Bladder microvascular endothelial cell (primary cell): ENCODE results near the gene BIRC3. TPM values are rescaled to one million over a fixed set of nuclear protein-coding genes. Genes with fewer than 3 reads are reported as not detected.

Experiments used
- total RNA-seq: library from RNA; depleted of rRNA; stranded (reverse); fragments of >200 nt; gene quantifications from 2 replicates; pipeline ENCODE4 v1.2.3, GENCODE V29; 2014

The BIRC3 gene
- total RNA-seq = 2.6 and 17.7 TPM in 2 replicates

DNA sequence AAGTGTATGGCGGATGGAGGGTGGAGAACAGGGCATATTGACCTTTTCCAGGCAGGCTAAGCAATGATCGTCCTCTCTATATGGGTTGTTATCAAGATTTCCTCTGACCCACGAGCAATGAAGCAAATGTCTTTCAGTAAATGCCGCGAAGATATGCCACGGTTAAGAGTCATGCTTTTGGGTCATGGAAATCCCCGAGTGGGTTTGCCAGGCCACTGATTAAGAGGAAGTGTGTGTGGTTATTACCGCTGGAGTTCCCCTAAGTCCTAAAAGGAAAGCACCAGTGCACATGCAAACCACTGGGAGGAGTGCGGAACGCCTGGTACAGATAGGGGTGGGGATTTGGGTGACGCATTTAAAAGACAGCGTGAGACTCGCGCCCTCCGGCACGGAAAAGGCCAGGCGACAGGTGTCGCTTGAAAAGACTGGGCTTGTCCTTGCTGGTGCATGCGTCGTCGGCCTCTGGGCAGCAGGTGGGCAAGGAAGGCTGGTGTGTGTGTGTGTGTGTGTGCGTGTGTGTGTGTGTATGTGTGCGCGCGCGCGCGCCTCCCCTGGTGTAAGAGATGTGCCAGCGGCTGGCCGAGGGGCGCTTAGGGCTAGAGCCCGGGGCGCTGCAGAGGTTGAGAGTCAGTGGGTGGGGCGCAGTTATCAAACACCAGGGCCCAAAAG, at the start of gene BIRC3:
TSS of gene BIRC3 (plus strand) at position 386 of the 669 bp plus-strand sequence. CDS start 7,026 bp downstream, outside the sequence.

DNA sequence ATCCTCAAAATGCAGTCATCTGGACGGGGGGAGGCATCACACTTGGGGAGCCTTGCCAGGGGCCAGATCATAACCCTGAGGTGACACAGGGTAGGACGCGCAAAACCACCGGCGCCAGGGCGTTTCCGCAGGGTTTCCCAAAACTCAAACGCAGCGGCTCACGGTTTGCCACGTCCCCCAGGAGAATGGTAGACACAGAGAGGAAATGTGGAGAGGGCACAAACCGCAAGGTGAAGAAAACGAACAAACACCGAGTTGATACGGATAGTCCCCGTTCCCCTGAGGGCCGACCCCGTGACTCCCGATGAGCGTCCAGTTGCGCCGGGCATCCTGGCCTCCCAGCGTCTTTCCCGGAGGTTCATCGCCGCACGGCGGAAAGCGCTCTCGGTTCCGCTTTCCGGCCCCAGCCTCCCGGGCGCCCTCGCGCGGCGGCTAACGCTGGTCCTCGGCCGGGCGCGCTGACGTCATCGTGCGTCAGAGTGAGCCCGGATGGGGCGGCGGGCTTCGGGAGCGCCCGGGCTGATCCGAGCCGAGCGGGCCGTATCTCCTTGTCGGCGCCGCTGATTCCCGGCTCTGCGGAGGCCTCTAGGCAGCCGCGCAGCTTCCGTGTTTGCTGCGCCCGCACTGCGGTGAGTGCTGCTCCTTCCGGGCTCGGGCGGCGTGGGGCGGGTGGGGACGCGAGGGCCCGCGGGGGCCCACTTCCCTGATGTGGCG, 29.6 kb downstream of the BIRC3 start, which contains the start of gene BIRC2:
TSS of gene BIRC2 (plus strand) at position 467 of the 714 bp plus-strand sequence. CDS start 2,641 bp downstream, outside the sequence.

Other genes with a start within 250 kb of the BIRC3 start
- gene YAP1, start 207.0 kb upstream of the BIRC3 start, total RNA-seq = 16.7 and 84.0 TPM in 2 replicates
- 30.3 and 55.6 TPM in 2 replicates for gene BIRC2, start 29.7 kb downstream of the BIRC3 start, total RNA-seq
- gene TMEM123, start 135.3 kb downstream of the BIRC3 start, total RNA-seq = 92.9 and 265 TPM in 2 replicates
- gene MMP7, start 213.3 kb downstream of the BIRC3 start, total RNA-seq = 0.44 TPM in 1 of 2 replicates, not detected in the other